Measurements from ENCODE around the gene VPS26C. TPM values are rescaled to one million over a fixed set of nuclear protein-coding genes. Genes with fewer than 3 reads are reported as not detected.

Gene VPS26C
- total and polyA plus RNA-seq, 2 of the 8 experiments (the other 6 are each of a cell fraction or from before 2014, with no cell fraction given) = 43.5 to 71.6 TPM

- no peak for TF ChIP-seq RXRA (IDR thresholded peaks at IDR 0.05; ENCODE audit: insufficient read depth, low read depth, low read length)
- no peak for TF ChIP-seq CBX5 (IDR thresholded peaks at IDR 0.05; ENCODE audit: low read depth, low read length)
- no peak for TF ChIP-seq BACH1 (IDR thresholded peaks at IDR 0.05; ENCODE audit: low read length)
- TF ChIP-seq BCL11A (IDR thresholded peaks at IDR 0.05; ENCODE audit: low read depth in 2 of 2, low read length in 2 of 2) = no peak
- TF ChIP-seq SIX5 (IDR thresholded peaks at IDR 0.05; ENCODE audit: low read depth, low read length) = no peak
- TF ChIP-seq POLR2A (IDR thresholded peaks at IDR 0.05; ENCODE audit: control extremely low read depth in 1 of 2, low read depth in 2 of 2, low read length in 2 of 2) = no peak
- no peak for TF ChIP-seq TEAD4 (IDR thresholded peaks at IDR 0.05; ENCODE audit: low read depth, low read length)
Observed at GRCh38 chr21:37300114-37300751, 33.1 kb upstream of the VPS26C start (continued).
